GM18517 (cell line): ENCODE data around the gene BNIP2.
"Not testable (repeated sequence)": the region's sequence is repeated elsewhere in the genome, so short reads cannot be mapped to it uniquely, and the experiment has no call there.

Source experiments
- ATAC-seq: cut with Tn5 transposase; IDR thresholded peaks from one replicate; pipeline ENCODE4 v1.9.1; 2021; ENCODE audit warnings: mild to moderate bottlenecking, moderate library complexity; ENCODE audit not compliant: unreplicated experiment

The BNIP2 gene

DNA sequence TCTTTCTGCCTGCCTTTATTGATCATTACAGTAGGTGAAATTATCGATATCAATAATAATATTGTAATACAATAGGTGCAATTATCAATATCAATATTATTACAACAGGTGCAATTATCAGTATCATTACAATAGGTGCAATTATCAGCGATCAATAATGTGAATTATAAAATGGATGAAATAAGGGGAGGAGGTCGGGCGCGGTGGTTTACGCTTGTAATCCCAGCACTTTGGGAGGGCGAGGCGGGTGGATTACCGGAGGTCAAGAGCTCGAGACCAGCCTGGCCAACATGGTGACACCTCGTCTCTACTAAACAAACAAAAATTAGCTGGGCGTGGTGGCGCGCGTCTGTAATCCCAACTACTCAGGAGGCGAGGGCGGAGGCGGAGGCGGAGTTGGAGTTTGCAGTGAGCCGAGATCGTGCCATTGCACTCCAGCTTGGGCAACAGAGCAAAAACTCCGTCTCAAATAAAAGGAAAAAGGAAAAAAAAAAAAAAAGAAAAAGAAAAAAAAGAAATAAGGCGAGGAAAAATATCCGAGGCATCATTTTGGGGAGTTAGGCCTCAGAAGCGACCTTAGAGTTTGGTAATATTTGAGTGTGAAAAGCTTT is 611 bp upstream of the BNIP2 start:
- no peak for ATAC-seq

- ATAC-seq: peak; percentile 10
Measured at GRCh38 chr15:59688423-59688781, 718 bp downstream of the BNIP2 start.

- peak; percentile 30 for ATAC-seq
Measured at GRCh38 chr15:59687836-59688235, 1.3 kb downstream of the BNIP2 start.

GRCh38 chr15:59686389-59686788 is 2.7 kb downstream of the BNIP2 start:
- ATAC-seq: peak; percentile 32

DNA sequence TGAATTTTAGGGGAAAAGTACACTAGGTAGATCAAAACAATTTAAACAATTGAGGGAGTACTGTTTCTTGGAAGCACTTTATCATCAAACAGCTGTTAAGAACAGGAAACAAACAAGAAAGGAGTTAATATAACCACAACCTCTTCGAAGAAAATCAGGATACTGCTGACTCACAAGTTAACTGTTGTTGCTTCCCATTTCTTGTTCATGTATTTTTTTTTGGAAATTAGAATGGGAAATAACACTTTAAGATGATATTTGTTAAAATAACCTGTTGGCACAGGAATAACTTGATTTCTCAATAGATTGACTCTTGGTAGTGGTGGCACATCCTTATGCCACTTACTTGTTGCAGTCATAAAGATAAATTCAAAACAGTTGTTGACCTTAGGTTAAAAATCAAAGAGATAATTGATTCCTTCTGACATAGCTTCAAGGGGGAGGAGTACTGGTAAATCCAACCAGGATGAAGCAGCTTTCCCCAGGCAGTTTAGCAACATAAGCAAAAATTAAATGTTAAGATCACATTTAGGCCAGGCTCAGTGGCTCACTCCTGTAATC is 3.3 kb downstream of the BNIP2 start:
- ATAC-seq: no peak

GRCh38 chr15:59680870-59681269 is 8.2 kb downstream of the BNIP2 start:
- no peak for ATAC-seq

GRCh38 chr15:59680346-59680745 is 8.8 kb downstream of the BNIP2 start:
- no peak for ATAC-seq

- ATAC-seq: no peak
Measured at GRCh38 chr15:59678620-59679019, 10.5 kb downstream of the BNIP2 start.

- no peak for ATAC-seq
Measured at GRCh38 chr15:59678172-59678571, 10.9 kb downstream of the BNIP2 start.

GRCh38 chr15:59676565-59676964 is 12.6 kb downstream of the BNIP2 start:
- ATAC-seq: no peak

GRCh38 chr15:59674361-59674877 is 14.7 kb downstream of the BNIP2 start:
- no peak for ATAC-seq

GRCh38 chr15:59668556-59668955 is 20.6 kb downstream of the BNIP2 start:
- ATAC-seq: no peak

GRCh38 chr15:59662260-59662659 is 26.9 kb downstream of the BNIP2 start:
- ATAC-seq: no peak

DNA sequence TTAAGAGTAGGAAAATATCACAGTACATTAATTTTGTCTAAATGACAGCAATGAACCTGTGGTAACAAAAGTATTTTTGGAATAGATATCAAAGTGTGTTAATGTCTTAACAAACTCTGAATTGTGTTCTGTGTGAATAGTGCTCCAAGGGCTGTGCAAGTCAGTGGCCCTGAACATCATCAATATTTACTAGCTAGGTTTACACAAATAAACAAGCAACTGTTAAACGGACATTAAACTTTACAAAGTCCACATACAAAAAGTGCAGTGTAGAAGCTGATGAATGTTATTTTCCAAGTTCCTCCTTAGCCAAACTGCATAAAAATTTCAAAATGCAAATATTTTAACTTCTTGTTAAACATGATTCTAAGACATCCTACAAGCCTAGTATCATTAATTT is 29.8 kb downstream of the BNIP2 start:
- no peak for ATAC-seq

DNA sequence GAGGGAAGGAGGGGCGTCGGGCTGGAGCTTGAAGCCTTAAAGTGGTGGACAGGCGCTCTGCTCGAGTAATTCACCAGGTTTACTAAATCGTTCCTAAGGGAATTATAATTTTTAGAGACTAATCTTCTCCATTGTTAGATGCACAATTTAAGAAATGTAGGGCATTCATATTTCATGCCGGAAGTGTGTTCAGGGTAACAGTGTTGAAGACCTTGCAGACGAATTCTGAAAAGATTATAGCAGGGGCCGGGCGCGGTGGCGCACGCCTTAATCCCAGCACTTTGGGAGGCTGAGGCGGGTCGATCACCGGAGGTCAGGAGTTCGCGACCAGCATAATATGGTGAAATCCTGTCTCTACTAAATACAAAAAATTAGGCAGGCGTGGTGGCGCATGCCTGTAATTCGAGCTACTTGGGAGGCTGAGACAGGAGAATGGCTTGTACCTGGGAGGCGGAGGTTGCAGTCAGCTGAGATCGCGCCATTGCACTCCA is 31.4 kb downstream of the BNIP2 start:
- ATAC-seq: peak; percentile 25

DNA sequence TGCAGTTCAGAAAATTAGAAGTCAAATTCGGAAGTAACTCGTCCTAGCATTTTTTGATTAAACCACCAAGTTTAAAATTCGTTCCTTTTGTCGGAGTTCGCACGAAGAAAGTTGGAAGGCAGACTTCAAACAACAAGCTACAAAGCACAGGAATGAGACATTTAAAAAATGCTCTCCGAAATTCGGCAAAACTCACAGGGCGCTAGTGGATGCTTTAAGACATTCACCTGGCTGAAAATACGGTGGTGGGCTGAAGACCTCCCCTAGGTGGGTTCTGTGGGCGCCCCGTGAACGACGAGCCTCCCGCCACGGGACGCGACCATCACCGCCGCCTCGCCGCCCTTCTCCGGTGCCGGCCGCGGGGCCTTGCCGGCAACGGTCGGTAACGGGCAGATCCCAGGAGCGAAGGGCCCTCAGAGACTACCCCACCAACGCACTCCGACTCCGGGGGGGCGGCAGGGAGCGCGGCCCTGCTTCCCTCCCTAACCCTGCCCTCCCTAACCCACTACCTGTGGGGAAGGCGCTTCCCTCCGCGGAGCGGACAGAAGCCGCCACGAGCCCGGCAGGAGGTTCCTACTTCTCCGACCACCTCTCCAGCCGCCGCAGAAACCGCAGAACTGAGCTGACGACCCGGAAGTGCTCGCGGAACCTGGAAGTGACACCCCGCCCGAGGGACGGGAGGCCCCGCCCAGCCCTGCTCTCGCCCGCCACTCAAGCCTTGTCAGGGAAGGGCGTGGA is 32.1 kb downstream of the BNIP2 start, which contains the start of gene GTF2A2:
TSS of gene GTF2A2 (minus strand) at position 619 of the 738 bp plus-strand sequence. CDS start 5,238 bp downstream, outside the sequence.
- peak; percentile 80 for ATAC-seq

- no peak for ATAC-seq
Measured at GRCh38 chr15:59654046-59654445, 35.1 kb downstream of the BNIP2 start.

DNA sequence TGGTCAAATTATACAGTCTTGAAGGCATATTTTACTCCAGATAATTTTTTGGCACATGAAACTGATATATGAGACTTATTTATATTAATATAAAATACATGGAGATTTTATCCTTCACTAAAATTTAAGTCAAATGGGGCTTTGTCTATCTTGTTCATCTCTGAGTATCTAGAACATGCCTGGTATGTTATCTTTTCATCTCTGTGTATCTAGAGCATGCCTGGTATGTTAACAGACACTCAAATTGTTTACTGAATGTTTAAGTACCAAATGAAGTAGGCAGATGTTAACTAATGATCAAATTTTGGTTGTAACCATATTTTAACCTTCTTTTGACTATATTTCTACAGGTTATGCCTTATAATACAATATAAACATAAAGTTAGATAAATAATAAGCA is 39.5 kb downstream of the BNIP2 start:
- ATAC-seq: no peak

GRCh38 chr15:59647085-59647484 is 42.0 kb downstream of the BNIP2 start:
- ATAC-seq: no peak

GRCh38 chr15:59646277-59646676 is 42.8 kb downstream of the BNIP2 start:
- no peak for ATAC-seq

- not testable (repeated sequence) for ATAC-seq
Measured at GRCh38 chr15:59645812-59646211, 43.3 kb downstream of the BNIP2 start.

- no peak for ATAC-seq
Measured at GRCh38 chr15:59644756-59645155, 44.4 kb downstream of the BNIP2 start.
